SK-N-SH (cell line): ENCODE measurements around the gene AFF1.

Source experiments
- CTCF ChIP-seq: fragments of 200-600 bp; sonication (generic); IDR thresholded peaks from 2 replicates; pipeline ENCODE4 v1.6.1; 2017; ENCODE audit warnings: antibody characterized with exemption, mild to moderate bottlenecking, moderate library complexity
- EZH2phosphoT487 ChIP-seq: fragments of 200-600 bp; sonication (generic); IDR thresholded peaks from 2 replicates; pipeline ENCODE4 v1.6.1; 2017; ENCODE audit warnings: low read depth, mixed run types, mild to moderate bottlenecking, antibody characterized with exemption, moderate library complexity, borderline replicate concordance
- POLR2AphosphoS5 ChIP-seq: IDR thresholded peaks from 2 replicates; pipeline ENCODE4 v1.6.1; 2012; ENCODE audit warnings: low read depth, low read length
- TAF1 ChIP-seq: IDR thresholded peaks from 2 replicates; pipeline ENCODE4 v1.6.1; 2012; ENCODE audit warnings: low read depth, mild to moderate bottlenecking, low read length, moderate library complexity, borderline replicate concordance
- USF2 ChIP-seq: fragments of 150-350 bp; IDR thresholded peaks from 2 replicates; pipeline ENCODE4 v1.6.1; 2017; ENCODE audit warnings: antibody characterized with exemption, low read length, low read depth, borderline replicate concordance
- ZBTB33 ChIP-seq: IDR thresholded peaks from 2 replicates; pipeline ENCODE4 v1.4.0; 2012; ENCODE audit warnings: low read depth, borderline replicate concordance
- TF ChIP-seq, protein P1 (sequence below): fragments of 150-350 bp; IDR thresholded peaks from 2 replicates; pipeline ENCODE4 v1.6.1; 2016; ENCODE audit warnings: mild to moderate bottlenecking, low read depth, low read length

DNA sequence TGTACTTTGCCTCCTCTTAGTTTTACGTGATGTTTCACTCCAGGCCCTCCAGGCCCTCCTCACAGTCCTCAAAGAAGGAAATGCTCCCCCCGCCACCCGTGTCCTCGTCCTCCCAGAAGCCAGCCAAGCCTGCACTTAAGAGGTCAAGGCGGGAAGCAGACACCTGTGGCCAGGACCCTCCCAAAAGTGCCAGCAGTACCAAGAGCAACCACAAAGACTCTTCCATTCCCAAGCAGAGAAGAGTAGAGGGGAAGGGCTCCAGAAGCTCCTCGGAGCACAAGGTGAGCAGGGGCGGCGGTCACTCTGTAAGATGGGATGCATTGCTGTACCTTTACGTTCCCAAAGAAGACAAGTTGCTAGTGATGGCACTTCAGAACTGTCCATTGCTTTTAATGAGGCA is 191.2 kb downstream of the AFF1 start:
- TF ChIP-seq CTCF (no peak), POLR2AphosphoS5 (no peak), USF2 (no peak), EZH2phosphoT487 (no peak), ZBTB33 (no peak), TAF1 (no peak)
- TF ChIP-seq, protein P1, sequence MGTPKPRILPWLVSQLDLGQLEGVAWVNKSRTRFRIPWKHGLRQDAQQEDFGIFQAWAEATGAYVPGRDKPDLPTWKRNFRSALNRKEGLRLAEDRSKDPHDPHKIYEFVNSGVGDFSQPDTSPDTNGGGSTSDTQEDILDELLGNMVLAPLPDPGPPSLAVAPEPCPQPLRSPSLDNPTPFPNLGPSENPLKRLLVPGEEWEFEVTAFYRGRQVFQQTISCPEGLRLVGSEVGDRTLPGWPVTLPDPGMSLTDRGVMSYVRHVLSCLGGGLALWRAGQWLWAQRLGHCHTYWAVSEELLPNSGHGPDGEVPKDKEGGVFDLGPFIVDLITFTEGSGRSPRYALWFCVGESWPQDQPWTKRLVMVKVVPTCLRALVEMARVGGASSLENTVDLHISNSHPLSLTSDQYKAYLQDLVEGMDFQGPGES, result no peak
